Activated T-helper 1 cell treated with Interleukin-2 at 50 U/mL for 16 hours (primary cell): ENCODE results near the gene UNC79.

Experiments
- DNase-seq: peaks from one replicate; pipeline ENCODE4 v3.0.0-alpha.2; 2020; ENCODE audit warnings: low read depth

Gene UNC79

GRCh38 chr14:93727917-93728650 lies 297.3 kb downstream of the UNC79 start:
- DNase-seq = no peak

GRCh38 chr14:93728651-93729016 lies 297.9 kb downstream of the UNC79 start:
- no peak for DNase-seq

- DNase-seq = no peak
Measured at GRCh38 chr14:93729993-93730392, 299.3 kb downstream of the UNC79 start.

GRCh38 chr14:93731753-93732152 lies 301.0 kb downstream of the UNC79 start:
- no peak for DNase-seq

- no peak for DNase-seq
Measured at GRCh38 chr14:93732524-93732923, 301.8 kb downstream of the UNC79 start.

- DNase-seq = no peak
Measured at GRCh38 chr14:93733231-93733630, 302.5 kb downstream of the UNC79 start.

- DNase-seq = no peak
Measured at GRCh38 chr14:93733631-93734030, 302.9 kb downstream of the UNC79 start.

- no peak for DNase-seq
Measured at GRCh38 chr14:93734086-93734822, 303.5 kb downstream of the UNC79 start.

GRCh38 chr14:93735206-93735605 lies 304.5 kb downstream of the UNC79 start:
- DNase-seq = no peak

GRCh38 chr14:93736378-93737014 lies 305.8 kb downstream of the UNC79 start:
- DNase-seq = no peak

GRCh38 chr14:93737634-93738033 lies 306.9 kb downstream of the UNC79 start:
- DNase-seq = no peak

- no peak for DNase-seq
Measured at GRCh38 chr14:93741556-93742230, 311.0 kb downstream of the UNC79 start.

GRCh38 chr14:93742761-93743160 lies 312.0 kb downstream of the UNC79 start:
- no peak for DNase-seq

GRCh38 chr14:93743270-93744060 lies 312.7 kb downstream of the UNC79 start:
- no peak for DNase-seq

- no peak for DNase-seq
Measured at GRCh38 chr14:93744176-93744575, 313.4 kb downstream of the UNC79 start.

GRCh38 chr14:93744876-93745275 lies 314.1 kb downstream of the UNC79 start:
- DNase-seq = no peak

- no peak for DNase-seq
Measured at GRCh38 chr14:93745603-93746273, 315.0 kb downstream of the UNC79 start.

- no peak for DNase-seq
Measured at GRCh38 chr14:93747102-93747501, 316.4 kb downstream of the UNC79 start.

- no peak for DNase-seq
Measured at GRCh38 chr14:93747560-93747959, 316.8 kb downstream of the UNC79 start.

GRCh38 chr14:93748208-93749075 lies 317.7 kb downstream of the UNC79 start:
- no peak for DNase-seq
